GM23338 (cell line): ENCODE results near the gene B4GALT6. TPM values are rescaled to one million over a fixed set of nuclear protein-coding genes. Genes with fewer than 3 reads are reported as not detected.

Experiments used
- ATAC-seq: fragments of 200-7000 bp; cut with Tn5 transposase; 3 replicates; pipeline ENCODE4 v1.9.1; 2020
- DNase-seq: peaks from one replicate; pipeline ENCODE4 v3.0.0-alpha.2; 2015; ENCODE audit warnings: low spot score
- H2AFZ ChIP-seq: fragments of 200-600 bp; sonication (generic); 2 replicates; pipeline ENCODE4 v1.8.0; 2016; ENCODE audit warnings: antibody characterized with exemption, mild to moderate bottlenecking, moderate library complexity
- H3F3A ChIP-seq: fragments of 200-600 bp; sonication (generic); replicated peaks from 2 replicates; pipeline ENCODE4 v1.8.0; 2017; ENCODE audit warnings: antibody characterized with exemption, mixed run types, low read depth
- H3K27ac ChIP-seq: fragments of 200-600 bp; sonication (generic); 2 replicates; pipeline ENCODE4 v1.6.1; 2016; ENCODE audit warnings: low read depth
- H3K27me3 ChIP-seq: fragments of 200-600 bp; sonication (generic); 2 replicates; pipeline ENCODE4 v1.8.0; 2016; ENCODE audit warnings: mild to moderate bottlenecking, mixed run types, moderate library complexity; ENCODE audit not compliant: insufficient read depth
- H3K36me3 ChIP-seq: fragments of 200-600 bp; sonication (generic); 2 replicates; pipeline ENCODE4 v1.8.0; 2016; ENCODE audit warnings: mild to moderate bottlenecking; ENCODE audit not compliant: insufficient read depth
- H3K4me1 ChIP-seq: fragments of 200-600 bp; sonication (generic); 2 replicates; pipeline ENCODE4 v1.8.0; 2016; ENCODE audit warnings: mild to moderate bottlenecking, moderate library complexity; ENCODE audit not compliant: insufficient read depth
- H3K4me2 ChIP-seq: fragments of 200-600 bp; sonication (generic); 2 replicates; pipeline ENCODE4 v1.7.1; 2017; ENCODE audit warnings: mixed run types
- H3K4me3 ChIP-seq: fragments of 200-600 bp; sonication (generic); 2 replicates; pipeline ENCODE4 v1.6.1; 2016; ENCODE audit warnings: mixed run types
- H3K79me2 ChIP-seq: fragments of 200-600 bp; sonication (generic); replicated peaks from 2 replicates; pipeline ENCODE4 v1.8.0; 2017; ENCODE audit warnings: mild to moderate bottlenecking; ENCODE audit not compliant: insufficient read depth
- H3K9me2 ChIP-seq: fragments of 200-600 bp; sonication (generic); 2 replicates; pipeline ENCODE4 v1.8.0; 2017; ENCODE audit not compliant: insufficient read depth
- H4K20me1 ChIP-seq: fragments of 200-600 bp; sonication (generic); replicated peaks from 2 replicates; pipeline ENCODE4 v1.8.0; 2017; ENCODE audit warnings: mild to moderate bottlenecking; ENCODE audit not compliant: insufficient read depth
- H3K27ac Mint-ChIP-seq: 2 replicates; pipeline ENCODE4 v1.8.0; 2020; ENCODE audit warnings: inconsistent platforms, mild to moderate bottlenecking, moderate library complexity, mixed read lengths
- H3K27me3 Mint-ChIP-seq: 3 replicates; pipeline ENCODE4 v1.8.0; 2022; ENCODE audit warnings: low read depth, mild to moderate bottlenecking, moderate library complexity, mixed read lengths, inconsistent platforms; ENCODE audit not compliant: insufficient read depth, poor library complexity
- H3K36me3 Mint-ChIP-seq: 3 replicates; pipeline ENCODE4 v1.8.0; 2021; ENCODE audit warnings: low read depth, mild to moderate bottlenecking, inconsistent platforms, moderate library complexity, mixed read lengths
- H3K4me1 Mint-ChIP-seq: 3 replicates; pipeline ENCODE4 v1.8.0; 2020; ENCODE audit warnings: mild to moderate bottlenecking, inconsistent platforms, mixed read lengths
- H3K4me3 Mint-ChIP-seq: 3 replicates; pipeline ENCODE4 v1.8.0; 2021; ENCODE audit warnings: moderate library complexity, mild to moderate bottlenecking, inconsistent platforms, mixed read lengths
- H3K9me3 Mint-ChIP-seq: 3 replicates; pipeline ENCODE4 v1.8.0; 2020; ENCODE audit warnings: moderate library complexity, mild to moderate bottlenecking, inconsistent platforms, mixed read lengths
- CREB1 ChIP-seq: fragments of 250-450 bp; sonication (Bioruptor Pico); IDR thresholded peaks from 2 replicates; pipeline ENCODE4 v1.5.0; 2020; ENCODE audit warnings: low read depth, mild to moderate bottlenecking, moderate library complexity
- EZH2 ChIP-seq: fragments of 200-600 bp; sonication (generic); IDR thresholded peaks from one replicate; pipeline ENCODE4 v1.8.0; 2017; ENCODE audit warnings: antibody characterized with exemption, mild to moderate bottlenecking, low read depth; ENCODE audit not compliant: unreplicated experiment
- EZH2phosphoT487 ChIP-seq: fragments of 200-600 bp; sonication (generic); IDR thresholded peaks from one replicate; pipeline ENCODE4 v1.8.1; 2018; ENCODE audit warnings: antibody characterized with exemption; ENCODE audit not compliant: unreplicated experiment
- NANOG ChIP-seq: IDR thresholded peaks from 2 replicates; pipeline ENCODE4 v1.6.1; 2016; ENCODE audit warnings: antibody characterized with exemption, borderline replicate concordance
- POLR2AphosphoS5 ChIP-seq: IDR thresholded peaks from 2 replicates; pipeline ENCODE4 v1.6.1; 2016; ENCODE audit warnings: antibody characterized with exemption, low read depth
- STAT1 ChIP-seq: IDR thresholded peaks from one replicate; pipeline ENCODE4 v1.6.1; 2016; ENCODE audit warnings: antibody characterized with exemption; ENCODE audit not compliant: unreplicated experiment
- ZNF114 ChIP-seq: fragments of 250-450 bp; sonication (Bioruptor Pico); IDR thresholded peaks from 2 replicates; pipeline ENCODE4 v1.5.0; 2020; ENCODE audit warnings: mild to moderate bottlenecking, moderate library complexity
- ZNF331 ChIP-seq: fragments of 250-450 bp; sonication (Bioruptor Pico); IDR thresholded peaks from 2 replicates; pipeline ENCODE4 v1.5.0; 2020; ENCODE audit warnings: low read depth, mild to moderate bottlenecking, moderate library complexity
- ZNF462 ChIP-seq: fragments of 250-450 bp; sonication (Bioruptor Pico); IDR thresholded peaks from 2 replicates; pipeline ENCODE4 v1.5.0; 2020; ENCODE audit warnings: mild to moderate bottlenecking, moderate library complexity
- polyA plus RNA-seq: library from polyadenylated mRNA; unstranded; fragments of >200 nt; fragmentation: Nextera tagmentation; extraction: Ambion mirVana; gene quantifications from 2 replicates; pipeline ENCODE4 v1.2.1, GENCODE V29; 2016
- total RNA-seq: library from RNA; depleted of rRNA; stranded (reverse); fragments of >200 nt; shearing (Covaris generic); gene quantifications from 2 replicates; pipeline ENCODE4 v1.2.3, GENCODE V29; 2014
- TF ChIP-seq, protein P1 (sequence below): IDR thresholded peaks from one replicate; pipeline ENCODE4 v1.6.1; 2018; ENCODE audit warnings: antibody characterized with exemption; ENCODE audit not compliant: unreplicated experiment
- TF ChIP-seq, protein P2 (sequence below), 2 experiments: fragments of 200-600 bp in 1 of 2; sonication (generic) in 1 of 2; conservative IDR thresholded peaks; 2 replicates each; pipeline versions ENCODE4 v1.5.1 to v1.6.1; 2016 to 2017; ENCODE audit warnings: antibody characterized with exemption in 2 of 2, low read depth in 2 of 2, mild to moderate bottlenecking in 2 of 2, moderate library complexity in 1 of 2

Gene B4GALT6
- total and polyA plus RNA-seq, 2 experiments from 2014 or later, result 14.8 to 33.8 TPM

DNA sequence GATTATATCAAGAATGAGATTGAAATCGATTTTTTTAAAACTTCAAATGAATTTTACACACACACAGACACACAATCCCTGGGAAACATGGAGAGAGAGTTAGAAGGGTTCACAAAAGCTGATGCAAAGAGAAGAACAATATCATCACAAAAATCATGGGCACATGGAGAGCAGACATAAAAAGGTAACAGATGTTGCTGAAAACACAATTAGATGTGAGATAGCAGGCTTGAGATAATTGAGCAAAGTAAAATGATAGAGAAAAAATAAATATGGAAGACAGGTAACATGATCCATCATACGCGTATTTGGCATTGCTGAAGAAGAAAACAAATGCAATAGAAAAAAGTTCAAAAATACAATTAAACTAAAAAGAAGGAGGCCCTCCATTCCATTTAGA is 11.6 kb upstream of the B4GALT6 start:
- peaks cover 12% of the 10 kb centered on the region for H3K36me3 Mint-ChIP-seq
- Histone ChIP-seq H3K4me1 (peaks cover 16% of the 10 kb centered on the region), H3K79me2 (no peaks in the 10 kb centered on the region), H3K36me3 (no peaks in the 10 kb centered on the region), H4K20me1 (no peaks in the 10 kb centered on the region), H2AFZ (0 out of 2 replicates have a peak overlapping the region, but pooled peaks have one; percentile 61), H3K27me3 (no peaks in the 10 kb centered on the region), H3F3A (no peaks in the 10 kb centered on the region), H3K9me2 (no peaks in the 10 kb centered on the region), H3K4me3 (no peak overlapping the region), H3K4me2 (no peak overlapping the region), H3K27ac (no peak overlapping the region)
- H3K4me3 Mint-ChIP-seq, result no peak overlapping the region
- DNase-seq, result no peak
- no peak for ATAC-seq
- H3K4me1 Mint-ChIP-seq, result peaks cover 17% of the 10 kb centered on the region; the same call in 2 of the 3 replicates
- H3K9me3 Mint-ChIP-seq, result peaks cover 14% of the 10 kb centered on the region
- TF ChIP-seq EZH2phosphoT487, result no peak
- TF ChIP-seq, protein P1, sequence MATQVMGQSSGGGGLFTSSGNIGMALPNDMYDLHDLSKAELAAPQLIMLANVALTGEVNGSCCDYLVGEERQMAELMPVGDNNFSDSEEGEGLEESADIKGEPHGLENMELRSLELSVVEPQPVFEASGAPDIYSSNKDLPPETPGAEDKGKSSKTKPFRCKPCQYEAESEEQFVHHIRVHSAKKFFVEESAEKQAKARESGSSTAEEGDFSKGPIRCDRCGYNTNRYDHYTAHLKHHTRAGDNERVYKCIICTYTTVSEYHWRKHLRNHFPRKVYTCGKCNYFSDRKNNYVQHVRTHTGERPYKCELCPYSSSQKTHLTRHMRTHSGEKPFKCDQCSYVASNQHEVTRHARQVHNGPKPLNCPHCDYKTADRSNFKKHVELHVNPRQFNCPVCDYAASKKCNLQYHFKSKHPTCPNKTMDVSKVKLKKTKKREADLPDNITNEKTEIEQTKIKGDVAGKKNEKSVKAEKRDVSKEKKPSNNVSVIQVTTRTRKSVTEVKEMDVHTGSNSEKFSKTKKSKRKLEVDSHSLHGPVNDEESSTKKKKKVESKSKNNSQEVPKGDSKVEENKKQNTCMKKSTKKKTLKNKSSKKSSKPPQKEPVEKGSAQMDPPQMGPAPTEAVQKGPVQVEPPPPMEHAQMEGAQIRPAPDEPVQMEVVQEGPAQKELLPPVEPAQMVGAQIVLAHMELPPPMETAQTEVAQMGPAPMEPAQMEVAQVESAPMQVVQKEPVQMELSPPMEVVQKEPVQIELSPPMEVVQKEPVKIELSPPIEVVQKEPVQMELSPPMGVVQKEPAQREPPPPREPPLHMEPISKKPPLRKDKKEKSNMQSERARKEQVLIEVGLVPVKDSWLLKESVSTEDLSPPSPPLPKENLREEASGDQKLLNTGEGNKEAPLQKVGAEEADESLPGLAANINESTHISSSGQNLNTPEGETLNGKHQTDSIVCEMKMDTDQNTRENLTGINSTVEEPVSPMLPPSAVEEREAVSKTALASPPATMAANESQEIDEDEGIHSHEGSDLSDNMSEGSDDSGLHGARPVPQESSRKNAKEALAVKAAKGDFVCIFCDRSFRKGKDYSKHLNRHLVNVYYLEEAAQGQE, result no peak
- peaks cover 6% of the 10 kb centered on the region for H3K27me3 Mint-ChIP-seq
- no peak overlapping the region for H3K27ac Mint-ChIP-seq

DNA sequence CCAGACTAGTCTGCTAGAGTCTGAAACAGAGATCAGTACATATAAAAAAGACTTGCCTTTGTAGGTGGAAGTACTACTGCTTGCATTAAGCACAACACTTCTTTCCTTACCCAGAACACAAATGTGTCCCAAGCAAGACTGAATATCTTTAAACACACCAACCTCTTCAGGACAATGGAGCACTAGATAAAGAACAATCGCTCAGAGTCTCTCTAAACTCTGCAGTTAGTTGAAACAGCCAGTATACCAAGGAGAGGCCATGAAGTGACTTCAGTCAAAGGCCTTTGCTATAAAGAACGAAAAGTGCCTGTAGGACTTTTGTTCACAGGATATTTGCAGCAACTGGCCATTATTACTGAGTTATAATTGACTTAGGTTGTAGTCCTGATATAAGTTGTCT is 9.9 kb upstream of the B4GALT6 start:
- Mint-ChIP-seq H3K4me3 (no peak overlapping the region), H3K27me3 (no peaks in the 10 kb centered on the region), H3K9me3 (peaks cover 14% of the 10 kb centered on the region), H3K4me1 (peaks cover 17% of the 10 kb centered on the region; the same call in 2 of the 3 replicates), H3K27ac (no peak overlapping the region), H3K36me3 (peaks cover 12% of the 10 kb centered on the region)
- Histone ChIP-seq H3F3A (no peaks in the 10 kb centered on the region), H3K27me3 (no peaks in the 10 kb centered on the region), H3K4me2 (no peak overlapping the region), H3K79me2 (no peaks in the 10 kb centered on the region), H3K9me2 (no peaks in the 10 kb centered on the region), H2AFZ (0 out of 2 replicates have a peak overlapping the region, but pooled peaks have one; percentile 70), H3K36me3 (no peaks in the 10 kb centered on the region), H3K27ac (0 out of 2 replicates have a peak overlapping the region, but pooled peaks have one; percentile 9), H3K4me3 (no peak overlapping the region), H4K20me1 (no peaks in the 10 kb centered on the region), H3K4me1 (peaks cover 16% of the 10 kb centered on the region)
- no peak for ATAC-seq
- DNase-seq, result no peak
- TF ChIP-seq STAT1 (no peak), ZNF114 (CRISPR knock-in tag) (no peak), ZNF331 (no peak), NANOG (no peak), CREB1 (CRISPR knock-in tag) (no peak), EZH2 (no peak), EZH2phosphoT487 (no peak), ZNF462 (CRISPR knock-in tag) (no peak), POLR2AphosphoS5 (no peak)
- TF ChIP-seq, protein P2, sequence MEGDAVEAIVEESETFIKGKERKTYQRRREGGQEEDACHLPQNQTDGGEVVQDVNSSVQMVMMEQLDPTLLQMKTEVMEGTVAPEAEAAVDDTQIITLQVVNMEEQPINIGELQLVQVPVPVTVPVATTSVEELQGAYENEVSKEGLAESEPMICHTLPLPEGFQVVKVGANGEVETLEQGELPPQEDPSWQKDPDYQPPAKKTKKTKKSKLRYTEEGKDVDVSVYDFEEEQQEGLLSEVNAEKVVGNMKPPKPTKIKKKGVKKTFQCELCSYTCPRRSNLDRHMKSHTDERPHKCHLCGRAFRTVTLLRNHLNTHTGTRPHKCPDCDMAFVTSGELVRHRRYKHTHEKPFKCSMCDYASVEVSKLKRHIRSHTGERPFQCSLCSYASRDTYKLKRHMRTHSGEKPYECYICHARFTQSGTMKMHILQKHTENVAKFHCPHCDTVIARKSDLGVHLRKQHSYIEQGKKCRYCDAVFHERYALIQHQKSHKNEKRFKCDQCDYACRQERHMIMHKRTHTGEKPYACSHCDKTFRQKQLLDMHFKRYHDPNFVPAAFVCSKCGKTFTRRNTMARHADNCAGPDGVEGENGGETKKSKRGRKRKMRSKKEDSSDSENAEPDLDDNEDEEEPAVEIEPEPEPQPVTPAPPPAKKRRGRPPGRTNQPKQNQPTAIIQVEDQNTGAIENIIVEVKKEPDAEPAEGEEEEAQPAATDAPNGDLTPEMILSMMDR (conservative IDR thresholded peaks at IDR 0.05; ENCODE audit: low read depth in 2 of 2), result no peak
